Chondrocyte (in vitro differentiated cells): Measurements from ENCODE around the gene MPZL2. TPM values are rescaled to one million over a fixed set of nuclear protein-coding genes. Genes with fewer than 3 reads are reported as not detected.

Experiments used
- DNase-seq: peaks from one replicate; pipeline ENCODE4 v3.0.0; 2021; ENCODE audit warnings: mixed read lengths, low spot score
- H3K27ac Mint-ChIP-seq: one replicate; pipeline ENCODE4 v1.8.0; 2021; ENCODE audit warnings: mild to moderate bottlenecking, moderate library complexity, mixed read lengths; ENCODE audit not compliant: unreplicated experiment
- H3K27me3 Mint-ChIP-seq: 2 replicates; pipeline ENCODE4 v1.8.0; 2021; ENCODE audit warnings: low read depth, mixed read lengths
- H3K36me3 Mint-ChIP-seq: 2 replicates; pipeline ENCODE4 v1.8.0; 2021; ENCODE audit warnings: low read depth, mixed read lengths
- H3K4me1 Mint-ChIP-seq: 2 replicates; pipeline ENCODE4 v1.8.0; 2021; ENCODE audit warnings: low read depth, mild to moderate bottlenecking, mixed read lengths
- H3K4me3 Mint-ChIP-seq: one replicate; pipeline ENCODE4 v1.8.0; 2021; ENCODE audit warnings: mild to moderate bottlenecking, moderate library complexity, mixed read lengths; ENCODE audit not compliant: unreplicated experiment
- H3K9me3 Mint-ChIP-seq: 2 replicates; pipeline ENCODE4 v1.8.0; 2021; ENCODE audit warnings: low read depth, mixed read lengths
- total RNA-seq: library from RNA; stranded (reverse); gene quantifications from 3 replicates; pipeline ENCODE4 v1.2.1, GENCODE V29; 2021
- TF ChIP-seq, protein P1 (sequence below): fragments of 200-600 bp; sonication (generic); IDR thresholded peaks from 2 replicates; pipeline ENCODE4 v1.5.0; 2021; ENCODE audit warnings: antibody characterized with exemption, mild to moderate bottlenecking, moderate library complexity

MPZL2 gene
- total RNA-seq, 1 donor from 2014 or later, result not detected

DNA sequence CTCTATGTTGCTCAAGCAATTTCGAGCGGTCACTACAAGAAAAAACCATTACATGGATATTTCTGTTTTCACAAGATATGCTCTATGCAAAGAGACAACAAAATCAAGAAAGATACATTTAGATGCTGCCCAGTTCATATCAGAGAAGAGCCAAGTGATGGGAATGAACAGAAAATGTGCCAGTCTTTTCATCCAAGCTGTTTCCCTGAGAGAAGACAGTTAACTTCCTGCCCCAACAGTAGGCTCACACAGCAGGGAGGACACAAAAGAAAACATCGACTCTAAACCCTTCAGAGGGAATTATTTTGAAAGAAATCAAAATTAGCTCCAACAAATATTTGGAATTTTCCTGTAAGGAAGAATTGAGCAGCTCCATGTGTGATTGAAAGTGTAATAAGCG, 50.9 kb downstream of the MPZL2 start:
- Mint-ChIP-seq H3K27ac (no peak overlapping the region), H3K27me3 (peaks cover 72% of the 10 kb centered on the region), H3K4me3 (no peak overlapping the region), H3K9me3 (no peaks in the 10 kb centered on the region), H3K4me1 (peaks cover 7% of the 10 kb centered on the region), H3K36me3 (no peaks in the 10 kb centered on the region)
- TF ChIP-seq, protein P1, sequence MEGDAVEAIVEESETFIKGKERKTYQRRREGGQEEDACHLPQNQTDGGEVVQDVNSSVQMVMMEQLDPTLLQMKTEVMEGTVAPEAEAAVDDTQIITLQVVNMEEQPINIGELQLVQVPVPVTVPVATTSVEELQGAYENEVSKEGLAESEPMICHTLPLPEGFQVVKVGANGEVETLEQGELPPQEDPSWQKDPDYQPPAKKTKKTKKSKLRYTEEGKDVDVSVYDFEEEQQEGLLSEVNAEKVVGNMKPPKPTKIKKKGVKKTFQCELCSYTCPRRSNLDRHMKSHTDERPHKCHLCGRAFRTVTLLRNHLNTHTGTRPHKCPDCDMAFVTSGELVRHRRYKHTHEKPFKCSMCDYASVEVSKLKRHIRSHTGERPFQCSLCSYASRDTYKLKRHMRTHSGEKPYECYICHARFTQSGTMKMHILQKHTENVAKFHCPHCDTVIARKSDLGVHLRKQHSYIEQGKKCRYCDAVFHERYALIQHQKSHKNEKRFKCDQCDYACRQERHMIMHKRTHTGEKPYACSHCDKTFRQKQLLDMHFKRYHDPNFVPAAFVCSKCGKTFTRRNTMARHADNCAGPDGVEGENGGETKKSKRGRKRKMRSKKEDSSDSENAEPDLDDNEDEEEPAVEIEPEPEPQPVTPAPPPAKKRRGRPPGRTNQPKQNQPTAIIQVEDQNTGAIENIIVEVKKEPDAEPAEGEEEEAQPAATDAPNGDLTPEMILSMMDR, result no peak
- no peak for DNase-seq

DNA sequence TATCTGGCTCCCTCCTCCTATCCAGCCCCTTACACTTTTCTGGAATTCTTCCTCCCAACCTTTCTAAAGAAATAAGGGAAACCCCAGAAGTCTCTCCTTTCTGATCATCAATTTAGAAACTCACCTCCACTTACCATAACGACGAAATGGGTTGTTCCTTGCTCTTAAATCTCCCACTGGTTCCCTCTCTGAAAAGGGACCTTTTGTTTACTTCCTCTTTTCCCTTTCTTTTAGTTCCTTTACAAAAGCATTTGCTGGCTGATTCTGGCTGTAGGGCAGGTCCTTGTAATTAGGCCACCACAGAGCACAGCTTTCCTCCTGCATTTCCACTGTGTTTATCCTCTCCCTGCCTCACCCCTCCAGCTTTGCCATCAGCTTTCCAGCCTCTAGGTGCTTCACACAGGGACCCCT, 51.3 kb downstream of the MPZL2 start:
- Mint-ChIP-seq H3K27me3 (peaks cover 74% of the 10 kb centered on the region), H3K27ac (no peak overlapping the region), H3K4me1 (peaks cover 7% of the 10 kb centered on the region)

DNA sequence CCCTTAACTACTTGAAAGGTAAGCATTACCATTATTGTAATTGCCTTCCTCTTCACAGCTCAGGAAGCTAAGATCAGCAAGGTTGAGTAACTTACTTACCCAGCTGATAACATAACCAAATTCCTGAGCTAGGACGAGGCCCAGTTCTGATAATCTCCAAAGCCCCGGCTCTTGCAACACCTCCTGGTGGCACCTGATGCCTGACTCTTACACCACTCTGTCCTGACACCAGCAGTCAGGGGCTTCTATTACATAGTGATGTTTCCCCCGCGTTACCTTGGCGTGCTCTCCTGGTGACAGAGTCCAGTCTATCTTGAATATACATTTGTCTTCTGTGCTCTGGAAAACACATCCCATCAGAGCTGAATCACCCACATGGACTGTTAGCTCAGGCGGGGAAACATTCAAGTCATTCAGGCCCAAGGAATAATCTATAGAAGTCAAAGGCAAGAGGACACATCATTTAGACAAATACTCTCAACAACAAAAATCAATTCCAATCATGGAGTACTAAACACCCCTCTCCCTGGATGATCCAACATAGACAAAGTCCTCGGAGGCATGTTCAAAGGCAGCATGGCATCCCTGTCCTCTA, 51.9 kb downstream of the MPZL2 start:
- DNase-seq, result no peak
- H3K4me1 Mint-ChIP-seq, result peaks cover 7% of the 10 kb centered on the region
- H3K36me3 Mint-ChIP-seq, result no peaks in the 10 kb centered on the region
- no peaks in the 10 kb centered on the region for H3K9me3 Mint-ChIP-seq
- TF ChIP-seq, protein P1, result no peak
- no peak overlapping the region for H3K27ac Mint-ChIP-seq
- peaks cover 74% of the 10 kb centered on the region for H3K27me3 Mint-ChIP-seq
- no peak overlapping the region for H3K4me3 Mint-ChIP-seq

More for the DNA sequence above, 51.3 kb downstream of the MPZL2 start:
- Mint-ChIP-seq H3K4me3 (no peak overlapping the region), H3K9me3 (no peaks in the 10 kb centered on the region), H3K36me3 (no peaks in the 10 kb centered on the region)
- TF ChIP-seq, protein P1, result no peak
- DNase-seq, result no peak

DNA sequence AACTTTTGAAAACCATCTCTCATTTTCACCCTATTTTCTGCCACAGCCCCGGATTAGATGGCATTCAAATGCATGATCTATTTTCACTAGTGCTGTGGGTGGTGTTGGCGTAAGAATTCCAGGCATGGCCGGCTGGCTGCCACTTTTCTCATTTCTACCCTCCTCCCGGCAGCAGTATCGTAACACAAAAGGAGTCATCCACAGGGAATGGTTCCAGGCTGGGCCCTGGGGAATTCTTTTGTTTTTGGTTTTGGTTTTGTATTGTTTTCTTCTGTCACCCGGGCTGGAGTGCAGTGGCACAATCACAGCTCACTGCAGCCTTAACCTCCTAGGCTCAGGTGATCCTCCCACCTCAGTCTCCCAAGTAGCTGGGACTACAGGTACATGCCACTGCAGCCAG, 53.1 kb downstream of the MPZL2 start:
- Mint-ChIP-seq H3K9me3 (no peaks in the 10 kb centered on the region), H3K36me3 (no peaks in the 10 kb centered on the region), H3K4me1 (peaks cover 7% of the 10 kb centered on the region), H3K4me3 (no peak overlapping the region), H3K27ac (no peak overlapping the region), H3K27me3 (peaks cover 76% of the 10 kb centered on the region)
- no peak for DNase-seq
- TF ChIP-seq, protein P1, result no peak

DNA sequence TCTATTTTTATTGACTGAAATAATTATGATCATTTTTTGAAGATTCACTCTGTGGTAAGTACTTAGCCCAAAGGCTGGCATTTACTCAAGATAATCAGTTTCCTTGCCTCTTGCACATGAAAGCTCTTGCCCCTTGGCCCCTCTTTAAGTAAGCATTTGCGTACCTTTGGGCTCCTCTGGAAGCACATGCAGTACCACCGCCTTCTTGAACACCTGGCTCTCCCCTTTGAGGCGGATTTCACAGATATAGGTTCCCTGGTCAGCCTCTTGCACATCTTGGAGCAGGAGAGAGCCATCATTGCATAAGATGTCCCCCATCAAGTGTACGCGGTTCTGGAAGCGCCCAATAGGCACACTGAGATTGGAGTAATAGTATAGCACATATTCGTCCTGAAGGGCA, 53.8 kb downstream of the MPZL2 start:
- H3K4me1 Mint-ChIP-seq, result peaks cover 7% of the 10 kb centered on the region
- H3K27me3 Mint-ChIP-seq, result peaks cover 78% of the 10 kb centered on the region
- H3K4me3 Mint-ChIP-seq, result no peak overlapping the region
- no peaks in the 10 kb centered on the region for H3K36me3 Mint-ChIP-seq
- no peaks in the 10 kb centered on the region for H3K9me3 Mint-ChIP-seq
- TF ChIP-seq, protein P1, result no peak
- H3K27ac Mint-ChIP-seq, result no peak overlapping the region
- no peak for DNase-seq
